Measurements from ENCODE around the gene KAT7. TPM values are rescaled to one million over a fixed set of nuclear protein-coding genes. Genes with fewer than 3 reads are reported as not detected.

KAT7 gene
- total RNA-seq, 1 donor from 2014 or later: 27.1 TPM

DNA sequence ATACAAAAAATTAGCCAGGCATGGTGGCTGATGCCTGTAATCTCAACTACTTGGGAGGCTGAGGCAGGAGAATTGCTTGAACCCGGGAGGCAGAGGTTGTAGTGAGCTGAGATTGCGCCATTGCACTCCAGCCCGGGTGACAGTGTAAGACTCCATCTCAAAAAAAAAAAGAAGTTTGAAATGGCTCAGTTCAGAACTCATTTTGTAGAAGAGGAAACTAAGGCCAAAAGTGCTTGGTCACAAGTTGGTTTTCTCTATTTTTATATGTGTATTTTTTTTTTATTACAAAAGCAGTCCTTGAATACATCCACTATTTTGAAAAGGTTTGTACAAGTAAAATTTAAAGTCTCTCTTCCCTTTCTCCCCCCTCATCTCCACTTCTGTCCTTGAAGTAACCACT is 53.9 kb downstream of the KAT7 start:
- DNase-seq (ENCODE audit: low read depth in 2 of 2): no peak

DNA sequence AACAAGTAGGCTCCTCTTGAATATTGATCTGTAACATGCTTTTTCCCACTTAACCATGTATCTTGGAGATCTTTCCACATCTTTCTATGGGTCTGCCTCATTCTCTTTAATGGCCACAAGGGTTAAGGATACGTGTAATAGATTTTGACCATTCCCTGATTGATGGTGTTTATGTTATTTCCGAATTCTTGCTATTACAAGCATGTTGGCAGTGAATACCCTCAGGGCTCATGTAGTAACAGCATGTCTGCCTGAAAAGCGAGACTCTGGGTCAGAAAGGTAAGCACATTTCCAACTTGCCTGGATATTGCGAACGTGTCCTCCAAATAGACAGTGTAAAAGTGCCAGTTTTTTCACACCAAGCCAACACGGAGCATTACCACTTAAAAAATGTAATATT is 54.4 kb downstream of the KAT7 start:
- DNase-seq (ENCODE audit: low read depth in 2 of 2): no peak

DNA sequence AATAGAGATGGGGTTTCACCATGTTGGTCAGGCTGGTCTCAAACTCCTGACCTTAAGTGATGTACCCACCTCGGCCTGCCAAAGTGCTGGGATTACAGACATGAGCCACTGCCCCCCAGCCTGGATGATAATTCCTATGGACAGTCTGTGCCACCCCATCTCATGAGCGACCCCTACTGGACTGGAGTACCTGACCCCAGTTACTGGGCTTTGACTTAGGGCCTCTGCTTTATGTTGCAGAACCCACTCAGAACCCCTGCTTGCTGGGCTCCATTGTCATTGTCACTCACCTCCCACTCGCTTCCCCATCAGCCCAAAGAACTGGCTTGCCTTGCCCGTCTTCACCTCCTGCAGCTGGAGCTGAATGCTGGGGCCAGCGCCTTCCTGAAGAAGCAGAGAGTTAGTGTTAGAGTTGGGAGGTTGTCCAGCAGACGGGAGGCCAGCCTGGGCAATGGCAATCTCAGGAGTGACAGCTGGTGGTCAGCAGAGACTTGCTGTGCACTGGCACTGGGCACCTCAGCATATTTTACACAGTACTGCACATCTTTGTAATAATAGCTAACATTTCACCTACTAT is 55.4 kb downstream of the KAT7 start:
- DNase-seq (ENCODE audit: low read depth in 2 of 2): peak in 1 of 2 donors; percentile 66

DNA sequence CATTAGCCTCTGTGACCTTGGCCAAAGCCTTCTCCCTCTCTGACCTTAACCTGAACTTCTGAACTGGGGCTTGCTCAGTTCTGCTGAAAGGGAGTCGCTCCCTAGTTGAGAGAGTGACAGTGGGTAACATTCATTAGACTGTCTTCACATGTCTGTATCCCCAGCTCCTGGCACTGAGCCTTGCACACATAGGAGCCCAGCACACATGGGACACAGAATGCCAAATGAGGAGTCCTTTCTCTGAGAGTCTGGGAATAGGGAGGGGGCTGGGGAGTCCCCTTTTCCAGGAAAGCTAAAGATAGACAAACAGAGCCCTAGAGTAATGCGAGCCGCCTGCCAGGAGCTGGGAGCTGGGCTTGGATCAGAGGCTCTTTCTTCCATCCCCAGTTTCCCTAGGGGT is 56.8 kb downstream of the KAT7 start:
- no peak for DNase-seq (ENCODE audit: low read depth in 2 of 2)

DNA sequence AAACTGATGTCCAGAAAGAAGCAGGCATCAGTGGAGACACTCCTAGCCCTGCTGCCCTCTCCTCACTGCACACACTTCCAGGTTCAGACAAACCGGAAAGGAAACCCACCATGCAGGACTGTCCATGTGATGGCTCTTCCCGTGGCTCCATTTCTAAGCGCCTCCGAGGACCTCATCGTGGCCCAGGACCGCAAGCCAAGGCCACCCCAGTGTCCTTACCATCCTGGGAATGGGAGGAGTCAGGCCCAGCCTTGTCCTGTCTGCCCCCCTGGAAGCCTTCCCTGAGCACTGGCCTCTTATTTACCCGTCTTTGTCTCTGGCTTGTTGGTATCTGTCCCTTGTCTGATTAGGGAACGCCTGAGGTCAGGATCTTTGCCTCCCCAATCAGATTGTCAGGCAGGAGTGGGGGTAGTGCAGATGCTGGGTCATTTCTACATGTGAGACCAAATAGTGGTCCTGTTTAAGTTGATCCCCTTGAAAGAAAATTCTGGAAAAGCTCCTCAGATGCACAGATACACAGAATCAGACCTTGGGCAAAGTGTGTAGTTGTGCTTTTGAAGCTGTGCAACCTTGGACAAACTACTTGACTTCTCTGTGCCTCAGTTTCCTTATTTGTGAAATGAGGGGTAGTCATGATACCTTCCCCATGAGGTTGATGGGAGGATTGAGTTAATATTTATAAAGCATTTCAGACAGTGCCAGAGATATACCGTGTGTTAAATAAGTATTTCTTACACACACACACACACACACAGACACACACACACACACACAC is 58.6 kb downstream of the KAT7 start:
- no peak for DNase-seq (ENCODE audit: low read depth in 2 of 2)

- DNase-seq (ENCODE audit: low read depth in 2 of 2): no peak
These were observed 59.6 kb downstream of the KAT7 start, which contains the start of gene TAC4 for GRCh38 chr17:49848019-49848473. Gene TAC4, minus strand, starts transcription at chr17:49848069. Its CDS starts 52 bp downstream, at chr17:49848017.

DNA sequence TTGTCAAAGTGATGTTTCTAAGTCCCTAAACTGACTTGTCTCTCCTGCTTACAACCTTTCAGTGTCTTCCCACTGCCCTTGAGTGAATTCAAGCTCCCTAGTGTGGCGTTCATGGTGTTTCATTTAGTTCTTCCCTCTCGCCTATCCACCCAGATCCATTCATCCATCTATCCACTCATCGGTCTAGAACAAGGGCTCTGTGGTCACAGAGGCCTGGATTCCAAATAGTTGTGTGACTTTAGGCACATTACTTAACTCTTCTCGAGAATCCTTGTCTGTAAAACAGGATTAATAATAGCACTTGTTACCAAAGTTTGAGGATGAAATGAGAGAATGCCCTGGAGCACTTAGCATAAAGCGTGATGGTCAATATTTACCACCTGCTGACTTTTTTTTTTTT is 60.3 kb downstream of the KAT7 start:
- no peak for DNase-seq (ENCODE audit: low read depth in 2 of 2)

- no peak for DNase-seq (ENCODE audit: low read depth in 2 of 2)
These were observed 61.7 kb downstream of the KAT7 start for GRCh38 chr17:49850218-49850610.

DNA sequence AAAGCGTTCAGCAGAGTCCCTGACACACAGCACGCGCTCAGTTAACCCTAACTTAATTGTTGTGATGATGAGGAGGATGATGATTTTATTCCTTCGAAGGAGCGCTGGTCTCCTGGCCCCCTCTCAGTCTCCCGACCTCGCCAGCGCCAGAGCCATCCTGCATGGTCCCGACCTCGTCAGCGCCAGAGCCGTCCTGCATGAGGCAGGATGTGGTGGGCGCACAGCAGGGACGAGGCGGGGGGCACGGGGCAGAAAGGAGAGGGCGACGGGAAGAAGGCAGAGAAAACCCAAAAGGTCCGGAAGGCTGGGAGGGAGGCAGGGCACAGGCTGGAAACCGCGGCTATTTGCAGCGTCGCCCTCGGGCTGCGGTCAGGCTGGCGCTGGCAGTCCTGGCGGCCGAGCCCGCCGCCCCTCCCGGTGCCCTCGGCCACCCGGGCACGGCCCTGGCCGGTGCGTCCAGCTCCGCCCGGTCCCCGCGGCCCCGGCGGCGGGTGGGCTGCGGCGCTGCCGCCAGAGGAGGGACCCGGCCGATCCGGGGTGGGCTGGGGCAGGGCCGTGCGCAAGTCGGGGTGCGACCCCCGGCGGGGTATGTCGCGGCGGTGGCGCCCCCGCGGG is 62.4 kb downstream of the KAT7 start:
- DNase-seq (ENCODE audit: low read depth in 2 of 2): no peak

DNA sequence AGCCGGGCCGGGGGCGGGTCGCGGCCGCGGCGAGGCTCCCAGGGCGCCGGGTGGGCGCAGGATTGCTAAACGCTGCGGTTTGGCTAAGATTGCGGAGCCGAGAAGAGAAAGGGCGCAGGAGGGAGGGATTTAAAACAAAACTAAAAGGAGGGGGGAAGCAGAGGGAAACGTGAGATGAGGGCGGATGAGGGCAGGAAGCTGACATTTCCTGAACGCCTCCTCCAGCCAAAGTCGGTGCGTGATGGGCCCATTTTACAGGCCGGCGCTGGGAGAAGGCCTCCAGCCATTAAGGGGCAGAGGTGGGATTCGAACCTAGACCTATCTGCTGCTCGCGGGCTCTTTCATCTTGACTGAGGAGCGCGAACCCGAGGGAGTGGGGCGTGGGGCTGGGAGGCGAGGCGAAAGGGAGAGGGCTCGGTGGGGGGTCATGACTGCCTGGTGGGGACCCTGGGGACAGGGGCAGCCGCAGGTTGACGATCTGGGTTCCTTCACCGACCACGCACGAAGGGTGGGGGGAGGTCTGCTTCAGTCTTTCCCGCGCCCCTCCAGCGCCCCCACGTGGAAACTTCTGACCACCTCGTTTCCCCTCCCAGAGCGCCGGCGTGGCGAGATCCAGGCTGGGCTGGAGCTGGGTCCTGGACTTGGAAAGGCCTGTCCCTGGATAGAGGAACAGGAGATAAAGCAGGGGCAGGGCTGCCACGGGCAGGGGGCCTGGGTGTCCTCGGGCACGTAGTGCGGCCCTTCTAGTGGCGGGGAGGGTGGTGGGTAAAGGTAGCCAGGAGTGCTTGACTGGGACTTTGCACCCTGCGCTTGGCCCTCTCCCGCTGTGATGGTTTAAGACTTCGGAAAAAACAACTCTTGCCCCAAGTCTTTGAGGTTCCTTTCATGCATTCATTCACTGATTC is 63.2 kb downstream of the KAT7 start:
- peak; percentile 46 to 72 for DNase-seq (ENCODE audit: low read depth in 2 of 2)

DNA sequence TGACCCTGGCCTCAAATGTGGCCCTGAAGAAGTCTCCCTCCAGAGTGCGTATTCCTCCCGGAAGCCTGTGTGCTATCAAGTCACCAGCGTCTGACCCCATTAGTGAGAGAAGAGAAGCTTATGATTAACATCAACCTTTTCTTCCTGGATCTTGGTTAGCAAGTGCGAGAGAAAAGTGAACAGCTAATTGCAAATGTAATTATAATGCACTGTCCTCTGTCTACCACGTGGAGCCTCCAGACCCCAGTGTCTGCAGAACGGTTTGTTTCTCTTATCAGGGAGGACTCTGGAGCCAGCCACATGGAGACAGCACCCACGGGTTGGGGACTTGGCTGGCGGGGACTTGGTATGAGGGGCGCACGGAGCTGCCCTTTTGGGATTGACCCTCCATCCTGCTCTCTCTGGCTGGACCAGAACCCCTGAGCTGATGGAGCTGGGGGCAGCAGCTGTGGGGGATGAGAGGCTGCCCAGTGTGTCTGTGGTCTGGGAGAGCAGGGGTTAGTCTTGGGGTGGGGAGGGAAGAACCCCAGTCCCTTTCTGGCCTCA is 65.1 kb downstream of the KAT7 start:
- DNase-seq (ENCODE audit: low read depth in 2 of 2): no peak

DNA sequence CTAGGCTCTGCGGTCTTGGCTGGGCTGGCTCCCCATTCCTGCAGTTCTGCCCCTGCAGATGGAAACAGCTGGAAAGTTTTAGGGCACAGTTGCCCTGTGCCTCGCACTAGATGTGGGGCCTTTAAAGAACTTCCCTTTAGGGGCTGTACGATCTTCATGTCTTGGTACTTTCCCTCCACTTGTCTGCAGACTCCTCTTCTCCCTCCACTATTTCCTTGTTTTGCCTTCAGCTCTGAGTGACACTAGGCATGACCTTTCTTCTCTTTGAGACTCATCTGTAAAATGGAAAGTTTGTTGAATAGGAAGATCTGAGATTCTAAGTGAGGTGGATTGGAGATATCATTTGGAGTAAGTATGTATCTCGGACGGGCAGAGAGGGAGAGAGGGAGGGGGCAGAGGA is 65.6 kb downstream of the KAT7 start:
- DNase-seq (ENCODE audit: low read depth in 2 of 2): no peak

GRCh38 chr17:49858796-49859195 is 70.3 kb downstream of the KAT7 start:
- DNase-seq (ENCODE audit: low read depth in 2 of 2): no peak

- DNase-seq (ENCODE audit: low read depth in 2 of 2): no peak
These were observed 71.8 kb downstream of the KAT7 start for GRCh38 chr17:49859991-49860953.

DNA sequence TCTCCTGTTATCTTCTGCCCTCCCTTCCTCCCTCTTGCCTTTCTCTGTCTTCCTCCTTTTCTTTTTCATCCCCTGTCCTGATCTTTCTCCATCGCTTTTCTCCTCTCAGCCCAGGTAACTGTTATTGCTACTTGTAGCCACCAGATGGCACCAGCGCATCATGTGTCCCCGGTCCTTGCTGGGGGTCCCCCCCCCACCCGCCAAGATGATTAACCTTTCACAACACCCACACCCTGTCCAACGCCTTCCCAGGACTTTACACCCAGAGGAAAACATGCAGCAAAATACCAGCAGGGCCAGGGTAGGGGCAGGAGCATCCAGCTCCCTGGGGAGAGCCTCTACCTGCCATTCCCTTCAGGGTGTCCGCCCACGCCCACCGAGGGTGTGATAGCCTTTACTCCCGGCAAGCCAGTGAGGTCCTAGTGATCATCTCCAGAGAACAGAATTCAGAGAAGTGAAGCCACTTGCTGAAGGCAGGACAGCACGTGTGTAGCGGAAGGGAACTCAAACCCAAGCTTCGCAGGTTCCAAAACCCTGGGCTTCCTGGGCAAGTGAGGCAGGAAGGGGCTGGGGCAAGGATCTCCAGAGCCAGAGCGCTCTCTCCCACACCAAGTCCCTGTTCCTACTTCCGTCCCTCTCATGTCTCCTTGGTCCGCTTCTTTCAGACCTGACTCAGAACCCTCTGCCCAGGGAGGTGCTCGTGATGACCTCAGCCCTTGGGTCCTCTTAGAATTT is 72.8 kb downstream of the KAT7 start:
- peak; percentile 9 to 46 for DNase-seq (ENCODE audit: low read depth in 2 of 2)

GRCh38 chr17:49862781-49863331 is 74.4 kb downstream of the KAT7 start:
- no peak for DNase-seq (ENCODE audit: low read depth in 2 of 2)

- no peak for DNase-seq (ENCODE audit: low read depth in 2 of 2)
These were observed 77.5 kb downstream of the KAT7 start for GRCh38 chr17:49866019-49866380.

DNA sequence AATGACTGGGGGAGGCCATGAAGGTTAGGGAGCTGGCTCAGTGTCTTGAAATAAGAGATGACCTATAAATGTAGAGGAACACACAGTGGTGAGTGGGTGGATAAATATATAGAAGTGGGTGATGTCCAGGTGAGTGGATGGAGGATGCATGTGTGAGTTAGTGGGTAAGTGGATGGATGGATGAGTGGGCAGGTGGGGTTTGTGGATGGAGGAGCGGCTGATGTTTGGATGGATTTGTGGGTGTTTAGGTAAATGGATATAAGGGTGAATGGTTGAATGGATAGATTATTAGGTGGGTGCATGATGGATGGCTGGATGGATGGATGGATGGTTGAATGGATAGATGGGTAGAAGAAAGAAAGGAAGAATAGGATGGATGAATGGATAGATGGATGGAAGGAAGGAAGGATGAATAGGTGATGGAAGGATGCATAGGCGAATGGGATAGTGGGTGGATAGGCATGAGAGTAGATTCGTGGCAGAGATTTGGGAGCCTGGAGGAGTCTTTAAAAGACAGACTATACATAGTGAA is 78.5 kb downstream of the KAT7 start:
- no peak for DNase-seq (ENCODE audit: low read depth in 2 of 2)

- no peak for DNase-seq (ENCODE audit: low read depth in 2 of 2)
These were observed 80.5 kb downstream of the KAT7 start for GRCh38 chr17:49869038-49869374.

Data from dermis microvascular lymphatic vessel endothelial cell (primary cell).